NCI-H2196 (cell line): Measurements from ENCODE around the gene MACROD2.

Experiments
- DNase-seq: peaks from one replicate; lab custom pipeline; 2025; ENCODE audit not compliant: unreplicated experiment; lab: John Stamatoyannopoulos, UW

MACROD2 gene

GRCh38 chr20:15623215-15623614 lies 1627.9 kb downstream of the MACROD2 start:
- DNase-seq, result no peak

- no peak for DNase-seq
Observed at GRCh38 chr20:15625981-15626380, 1630.7 kb downstream of the MACROD2 start.

- DNase-seq, result no peak
Observed at GRCh38 chr20:15627089-15627488, 1631.8 kb downstream of the MACROD2 start.

- DNase-seq, result no peak
Observed at GRCh38 chr20:15627501-15627903, 1632.2 kb downstream of the MACROD2 start.

- no peak for DNase-seq
Observed at GRCh38 chr20:15628851-15629353, 1633.6 kb downstream of the MACROD2 start.

GRCh38 chr20:15630360-15630759 lies 1635.0 kb downstream of the MACROD2 start:
- no peak for DNase-seq

GRCh38 chr20:15632680-15633079 lies 1637.4 kb downstream of the MACROD2 start:
- DNase-seq, result no peak

GRCh38 chr20:15634102-15634501 lies 1638.8 kb downstream of the MACROD2 start:
- no peak for DNase-seq

GRCh38 chr20:15637546-15637945 lies 1642.2 kb downstream of the MACROD2 start:
- no peak for DNase-seq

GRCh38 chr20:15637950-15638754 lies 1642.8 kb downstream of the MACROD2 start:
- peak; percentile 10 for DNase-seq

GRCh38 chr20:15638816-15639215 lies 1643.5 kb downstream of the MACROD2 start:
- DNase-seq, result no peak

- no peak for DNase-seq
Observed at GRCh38 chr20:15639839-15640238, 1644.5 kb downstream of the MACROD2 start.

GRCh38 chr20:15642109-15642508 lies 1646.8 kb downstream of the MACROD2 start:
- no peak for DNase-seq

- no peak for DNase-seq
Observed at GRCh38 chr20:15642676-15643075, 1647.4 kb downstream of the MACROD2 start.

- DNase-seq, result no peak
Observed at GRCh38 chr20:15643713-15644112, 1648.4 kb downstream of the MACROD2 start.

- no peak for DNase-seq
Observed at GRCh38 chr20:15645816-15646215, 1650.5 kb downstream of the MACROD2 start.

GRCh38 chr20:15653396-15654207 lies 1658.3 kb downstream of the MACROD2 start:
- DNase-seq, result no peak

- DNase-seq, result peak; percentile 49
Observed at GRCh38 chr20:15654208-15654649, 1658.9 kb downstream of the MACROD2 start.

GRCh38 chr20:15655295-15655874 lies 1660.1 kb downstream of the MACROD2 start:
- DNase-seq, result no peak

GRCh38 chr20:15656124-15656523 lies 1660.8 kb downstream of the MACROD2 start:
- DNase-seq, result no peak

GRCh38 chr20:15658295-15658694 lies 1663.0 kb downstream of the MACROD2 start:
- no peak for DNase-seq
